ENCODE results near the gene COL17A1.

Gene COL17A1

GRCh38 chr10:104121485-104122224 lies 36.0 kb upstream of the COL17A1 start, which contains the start of gene SFR1:
TSS of gene SFR1 (plus strand) at chr10:104122171. CDS start at chr10:104122184, 13 bp downstream.
- TF ChIP-seq CTCF (IDR thresholded peaks at IDR 0.05; ENCODE audit: insufficient read depth, missing control alignments): peak; percentile 65
- DNase-seq (ENCODE audit: insufficient read length, low spot score): peak; percentile 48
- no peak for FAIRE-seq

GRCh38 chr10:104120903-104121484 lies 35.3 kb upstream of the COL17A1 start:
- FAIRE-seq: no peak
- no peak for TF ChIP-seq CTCF (IDR thresholded peaks at IDR 0.05; ENCODE audit: insufficient read depth, missing control alignments)
- DNase-seq (ENCODE audit: insufficient read length, low spot score): no peak

- peak; percentile 6 for FAIRE-seq
- DNase-seq (ENCODE audit: insufficient read length, low spot score): no peak
- TF ChIP-seq CTCF (IDR thresholded peaks at IDR 0.05; ENCODE audit: insufficient read depth, missing control alignments): no peak
Observed at GRCh38 chr10:104120512-104120902, 34.8 kb upstream of the COL17A1 start.

- FAIRE-seq (no peak), DNase-seq (ENCODE audit: insufficient read length, low spot score) (no peak)
- no peak for TF ChIP-seq CTCF (IDR thresholded peaks at IDR 0.05; ENCODE audit: insufficient read depth, missing control alignments)
Observed at GRCh38 chr10:104119996-104120395, 34.3 kb upstream of the COL17A1 start.

- no peak for TF ChIP-seq CTCF (IDR thresholded peaks at IDR 0.05; ENCODE audit: insufficient read depth, missing control alignments)
- no peak for FAIRE-seq
- no peak for DNase-seq (ENCODE audit: insufficient read length, low spot score)
Observed at GRCh38 chr10:104117839-104118323, 32.2 kb upstream of the COL17A1 start.

GRCh38 chr10:104113376-104113956 lies 27.8 kb upstream of the COL17A1 start:
- TF ChIP-seq CTCF (IDR thresholded peaks at IDR 0.05; ENCODE audit: insufficient read depth, missing control alignments): no peak
- no peak for FAIRE-seq
- no peak for DNase-seq (ENCODE audit: insufficient read length, low spot score)
